ENCODE results near the gene DENND4B. TPM values are rescaled to one million over a fixed set of nuclear protein-coding genes. Genes with fewer than 3 reads are reported as not detected.
A peak's percentile ranks its signal among the peaks of the same experiment; 100 is the strongest.

The DENND4B gene
- total and polyA plus RNA-seq, 10 of the 15 experiments (the other 5 are each of a cell fraction or from before 2014, with no cell fraction given), result 12.0 to 74.8 (median 22.7) TPM

DNA sequence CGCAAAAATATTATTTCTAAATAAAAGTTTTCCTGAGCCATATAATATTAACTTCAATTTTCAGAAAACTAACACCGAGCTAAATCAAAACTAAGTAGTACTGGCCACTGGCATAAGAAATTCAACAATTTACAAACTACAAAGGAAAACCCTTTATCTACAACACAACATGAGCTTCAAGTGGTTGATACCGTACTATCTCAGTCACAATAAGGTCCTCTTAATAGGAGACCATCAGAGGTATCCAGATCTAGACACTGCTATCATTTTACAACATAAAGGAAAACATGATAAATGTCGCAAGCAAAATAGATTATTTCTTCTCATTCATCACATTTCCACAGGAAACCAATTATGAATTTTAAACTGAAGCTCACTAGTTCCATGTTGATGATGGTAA lies 63.3 kb downstream of the DENND4B start (continued):
- TF ChIP-seq, protein P1, sequence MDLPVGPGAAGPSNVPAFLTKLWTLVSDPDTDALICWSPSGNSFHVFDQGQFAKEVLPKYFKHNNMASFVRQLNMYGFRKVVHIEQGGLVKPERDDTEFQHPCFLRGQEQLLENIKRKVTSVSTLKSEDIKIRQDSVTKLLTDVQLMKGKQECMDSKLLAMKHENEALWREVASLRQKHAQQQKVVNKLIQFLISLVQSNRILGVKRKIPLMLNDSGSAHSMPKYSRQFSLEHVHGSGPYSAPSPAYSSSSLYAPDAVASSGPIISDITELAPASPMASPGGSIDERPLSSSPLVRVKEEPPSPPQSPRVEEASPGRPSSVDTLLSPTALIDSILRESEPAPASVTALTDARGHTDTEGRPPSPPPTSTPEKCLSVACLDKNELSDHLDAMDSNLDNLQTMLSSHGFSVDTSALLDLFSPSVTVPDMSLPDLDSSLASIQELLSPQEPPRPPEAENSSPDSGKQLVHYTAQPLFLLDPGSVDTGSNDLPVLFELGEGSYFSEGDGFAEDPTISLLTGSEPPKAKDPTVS (IDR thresholded peaks at IDR 0.05; ENCODE audit: low read depth, low read length), result no peak
- TF ChIP-seq NFIC (IDR thresholded peaks at IDR 0.05; ENCODE audit: low read depth, low read length) (no peak), JUND (IDR thresholded peaks at IDR 0.05; ENCODE audit: low read depth, low read length) (no peak), SP1 (IDR thresholded peaks at IDR 0.05; ENCODE audit: low read depth, low read length) (no peak)

DNA sequence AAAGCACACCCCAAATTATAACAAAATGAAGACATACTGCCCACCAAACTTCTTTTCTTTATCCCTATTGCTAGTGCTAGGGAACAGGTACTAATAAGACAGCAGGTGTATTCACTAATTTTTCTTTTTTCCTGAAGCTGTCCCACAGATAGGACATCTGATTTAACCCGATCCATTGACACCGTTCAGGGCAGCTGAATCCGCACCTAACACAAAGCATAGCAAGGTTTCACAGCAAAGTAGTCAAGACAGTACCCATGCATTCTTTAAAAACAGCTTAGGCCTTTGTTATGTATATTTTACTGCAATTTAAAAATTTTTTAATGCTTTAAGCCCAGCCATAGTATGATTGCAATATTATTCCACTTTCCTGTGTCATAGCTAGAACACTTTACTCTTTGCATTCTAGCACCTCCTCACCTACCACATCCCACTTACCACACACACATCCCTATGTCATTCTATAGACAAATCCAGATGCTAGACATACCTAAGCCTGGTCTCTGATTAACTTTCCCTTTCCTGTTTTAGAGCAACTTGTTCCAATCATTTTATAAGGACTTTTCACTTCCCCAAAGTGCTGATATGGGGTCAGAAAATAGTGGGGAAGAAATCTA lies 64.1 kb downstream of the DENND4B start:
- Histone ChIP-seq H3K79me2 (ENCODE audit: control insufficient read depth, insufficient read depth, low read length) (peaks cover 69% of the 10 kb centered on the region), H3K36me3 (ENCODE audit: control insufficient read depth in 2 of 2, insufficient read depth in 2 of 2, low read length in 1 of 2) (peaks cover 2 to 3% of the 10 kb centered on the region in 2 experiments; a peak in 2 of 4 replicates), H3K4me3 (no peak overlapping the region), H3K9ac (ENCODE audit: control insufficient read depth, insufficient read depth, low read length) (no peak overlapping the region), H3K9me3 (replicated peaks; ENCODE audit: control insufficient read depth, insufficient read depth, low read length) (no peaks in the 10 kb centered on the region), H3K4me2 (ENCODE audit: control insufficient read depth, insufficient read depth) (no peak overlapping the region), H3K4me1 (ENCODE audit: control insufficient read depth, insufficient read depth, low read length) (no peaks in the 10 kb centered on the region; the same call in 1 of the 2 replicates), H3K27me3 (replicated peaks in 1 of 2; ENCODE audit: control insufficient read depth in 2 of 2, insufficient read depth in 2 of 2, low read length in 1 of 2) (no peaks in the 10 kb centered on the region), H3K27ac (ENCODE audit: control insufficient read depth, insufficient read depth) (no peak overlapping the region), H4K20me1 (ENCODE audit: control insufficient read depth, insufficient read depth) (no peaks in the 10 kb centered on the region), H2AFZ (ENCODE audit: control insufficient read depth, low read depth, low read length) (no peak overlapping the region)
- CTCF ChIA-PET, result interaction anchor here (0.5 to 1.6 kb wide), 4 partner anchors 31 to 670 kb away, joined by 3 to 5 read pairs (median 4); no protein-coding TSS in a partner anchor
- FAIRE-seq (no peak), DNase-seq (ENCODE audit: low read depth, low spot score) (no peak), ATAC-seq (no peak)
- POLR2A ChIA-PET, result interaction anchor here (0.8 to 1.1 kb wide), 3 partner anchors 16 to 105 kb away, joined by 3 to 7 read pairs (median 3); partner anchors contain the start of gene GATAD2B
- no peak for TF ChIP-seq EZH2 (IDR thresholded peaks at IDR 0.05; ENCODE audit: borderline replicate concordance, control insufficient read depth, low read depth, low read length)
- TF ChIP-seq SPI1 (IDR thresholded peaks at IDR 0.05; ENCODE audit: borderline replicate concordance, insufficient read depth, low read depth, low read length), result 0 out of 2 replicates have a peak, but pooled peaks have one; percentile 18
- TF ChIP-seq FOXK2 (IDR thresholded peaks at IDR 0.05), result no peak
- TF ChIP-seq YBX1 (IDR thresholded peaks at IDR 0.05), result no peak
- TF ChIP-seq GABPA (IDR thresholded peaks at IDR 0.05; ENCODE audit: low read depth), result no peak
- TF ChIP-seq MXI1 (IDR thresholded peaks at IDR 0.05; ENCODE audit: low read depth, low read length), result no peak
- RAD21 ChIA-PET (ENCODE audit: unreplicated experiment), result no interaction called here
- no TSS peak for BruUV-seq (replicated peaks)
- WGBS (ENCODE audit: insufficient coverage, insufficient replicate concordance, low lambda C conversion rate, missing lambda C conversion rate), result 95% methylated on average over 3 of the region's 3 CpGs
- intact Hi-C loops (cut with micrococcal nuclease; ENCODE audit: unreplicated experiment), result no loop called here
- in situ Hi-C loops (cut with MboI), result no loop called here
- SMC1A ChIA-PET (ENCODE audit: uncharacterized antibody, unreplicated experiment), result interaction anchor here (0.6 to 2.0 kb wide), 6 partner anchors 8 to 51 kb away, joined by 3 to 7 read pairs (median 4); no protein-coding TSS in a partner anchor

All from GM12878 (cell line).